GM13977 (cell line): ENCODE measurements around the gene UPB1.

ENCODE experiments used
- DNase-seq: peaks from one replicate; pipeline ENCODE4 v3.0.0; 2012; ENCODE audit warnings: low spot score
- in situ Hi-C: fragments of 300-500 bp; cut with MboI; formaldehyde crosslinking; loops from one replicate; pipeline ENCODE4 v1.12.0; 2022; ENCODE audit warnings: low sequenced_read_pairs, low pct_unique_long_range_greater_than_20kb, mixed read lengths, inconsistent platforms; ENCODE audit not compliant: unreplicated experiment
- TF ChIP-seq, protein P1 (sequence below): IDR thresholded peaks from 2 replicates; pipeline ENCODE4 v1.5.1; 2012; ENCODE audit warnings: mild to moderate bottlenecking, control low read depth; ENCODE audit not compliant: insufficient read depth; ENCODE audit errors: extremely low read depth, missing control alignments

Gene UPB1

DNA sequence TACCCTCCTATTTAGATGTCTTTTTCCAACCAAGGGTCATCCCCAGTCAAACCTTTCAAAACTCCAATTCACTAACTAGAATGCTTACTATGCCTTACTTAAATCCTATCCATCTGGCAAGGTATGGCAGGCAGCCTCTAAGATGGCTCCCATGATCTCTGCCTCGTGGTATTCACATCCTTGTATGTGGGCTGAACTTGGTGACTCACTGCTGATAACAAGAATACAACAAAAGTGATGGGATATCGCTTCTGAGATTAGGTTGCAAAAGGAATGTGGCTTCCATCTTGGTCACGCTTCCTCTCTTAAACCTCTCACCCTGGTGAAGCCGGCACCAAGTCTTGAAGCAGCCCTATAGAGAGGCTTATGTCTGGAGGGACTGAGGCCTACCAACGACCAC lies 29.6 kb upstream of the UPB1 start:
- TF ChIP-seq, protein P1, sequence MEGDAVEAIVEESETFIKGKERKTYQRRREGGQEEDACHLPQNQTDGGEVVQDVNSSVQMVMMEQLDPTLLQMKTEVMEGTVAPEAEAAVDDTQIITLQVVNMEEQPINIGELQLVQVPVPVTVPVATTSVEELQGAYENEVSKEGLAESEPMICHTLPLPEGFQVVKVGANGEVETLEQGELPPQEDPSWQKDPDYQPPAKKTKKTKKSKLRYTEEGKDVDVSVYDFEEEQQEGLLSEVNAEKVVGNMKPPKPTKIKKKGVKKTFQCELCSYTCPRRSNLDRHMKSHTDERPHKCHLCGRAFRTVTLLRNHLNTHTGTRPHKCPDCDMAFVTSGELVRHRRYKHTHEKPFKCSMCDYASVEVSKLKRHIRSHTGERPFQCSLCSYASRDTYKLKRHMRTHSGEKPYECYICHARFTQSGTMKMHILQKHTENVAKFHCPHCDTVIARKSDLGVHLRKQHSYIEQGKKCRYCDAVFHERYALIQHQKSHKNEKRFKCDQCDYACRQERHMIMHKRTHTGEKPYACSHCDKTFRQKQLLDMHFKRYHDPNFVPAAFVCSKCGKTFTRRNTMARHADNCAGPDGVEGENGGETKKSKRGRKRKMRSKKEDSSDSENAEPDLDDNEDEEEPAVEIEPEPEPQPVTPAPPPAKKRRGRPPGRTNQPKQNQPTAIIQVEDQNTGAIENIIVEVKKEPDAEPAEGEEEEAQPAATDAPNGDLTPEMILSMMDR, result no peak
- in situ Hi-C loops, result no loop called here
- DNase-seq, result no peak

DNA sequence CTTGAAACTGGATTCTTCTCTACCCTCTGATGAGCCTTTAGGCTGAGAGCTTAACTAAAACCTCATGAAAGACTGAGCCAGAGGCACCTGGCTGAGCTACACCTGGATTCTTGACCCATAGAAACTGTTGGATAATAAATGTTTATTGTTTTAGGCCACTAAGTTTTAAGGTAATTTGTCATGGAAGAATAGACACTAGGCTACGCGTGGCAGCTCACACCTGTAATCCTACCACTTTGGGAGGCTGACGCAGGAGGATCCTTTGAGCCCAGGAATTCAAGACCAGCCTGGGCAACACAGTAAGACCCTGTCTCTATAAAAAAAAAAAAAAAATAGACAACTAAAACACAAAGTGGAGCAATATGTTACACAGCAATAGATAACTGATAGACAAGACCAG lies 29.2 kb upstream of the UPB1 start:
- no peak for DNase-seq
- in situ Hi-C loops, result no loop called here
- TF ChIP-seq, protein P1, result no peak

DNA sequence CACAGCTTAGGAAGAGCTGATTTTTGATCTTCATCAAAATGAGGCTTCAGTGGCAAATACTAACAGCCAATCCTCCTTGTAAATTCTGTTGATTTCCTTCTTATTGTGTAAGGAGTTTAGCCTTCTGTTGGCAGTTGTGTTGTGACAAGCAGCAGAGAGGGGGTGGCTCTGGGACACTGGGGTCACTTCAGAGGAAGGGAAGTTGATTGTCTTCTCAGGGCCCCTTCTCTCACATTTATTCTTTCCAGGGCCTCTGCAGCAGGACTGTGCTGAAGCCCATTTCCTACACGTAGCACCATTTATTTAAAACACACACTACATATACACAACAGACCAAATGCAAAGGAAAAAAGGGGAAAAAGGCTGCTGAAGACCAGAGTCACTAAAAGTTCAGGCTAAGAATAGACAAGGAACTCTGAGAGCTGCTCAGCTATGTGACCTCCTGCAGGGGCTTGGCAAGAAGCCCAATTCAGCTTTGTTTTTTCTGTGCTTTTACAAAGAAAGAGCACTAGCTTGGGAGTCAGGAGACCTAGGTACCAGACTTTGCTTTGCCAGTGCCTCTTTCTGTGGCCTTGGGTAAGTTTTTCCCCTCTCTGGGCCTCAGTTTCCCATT lies 28.3 kb upstream of the UPB1 start:
- DNase-seq, result no peak
- in situ Hi-C loops, result no loop called here
- TF ChIP-seq, protein P1, result no peak

DNA sequence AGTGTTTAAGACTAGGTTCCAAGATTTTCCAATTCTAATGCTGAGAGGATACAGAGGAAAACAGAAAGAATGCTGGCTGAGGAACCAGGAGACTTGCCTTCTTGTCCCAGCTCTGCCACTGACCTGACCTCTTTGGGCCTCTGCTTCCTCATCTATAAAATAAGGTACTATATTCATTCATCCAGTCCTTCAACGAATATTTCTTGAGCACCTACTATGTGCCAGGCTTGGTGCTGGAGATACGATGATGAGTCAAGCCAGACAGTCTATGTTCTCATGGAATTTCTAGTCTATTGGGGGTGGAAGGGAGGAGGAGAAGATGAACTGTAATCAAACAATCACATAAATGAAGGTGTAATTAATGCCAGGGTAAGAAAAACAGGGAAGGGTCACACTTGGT lies 27.8 kb upstream of the UPB1 start:
- in situ Hi-C loops, result no loop called here
- no peak for DNase-seq
- TF ChIP-seq, protein P1, result no peak

DNA sequence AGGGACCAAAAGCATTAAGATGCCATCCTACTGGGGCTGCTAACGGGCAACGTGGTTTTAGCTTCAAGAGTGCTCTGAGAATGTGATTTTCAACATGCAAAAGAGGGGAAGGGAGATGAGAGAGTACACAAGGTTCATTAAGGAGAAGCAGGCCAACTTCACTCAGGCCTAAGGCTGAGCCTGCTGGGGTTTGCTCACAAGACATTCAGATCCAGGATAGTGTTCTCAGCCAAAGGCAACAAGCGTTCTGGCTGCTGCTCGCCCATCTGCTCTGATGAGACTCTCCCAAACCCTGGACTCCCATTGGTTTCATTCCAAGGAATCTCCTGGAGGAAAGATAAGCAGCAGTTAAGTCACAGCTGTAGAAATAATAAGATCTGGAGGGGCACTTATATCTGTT lies 23.6 kb upstream of the UPB1 start:
- in situ Hi-C loops, result no loop called here
- TF ChIP-seq, protein P1, result no peak
- DNase-seq, result no peak

DNA sequence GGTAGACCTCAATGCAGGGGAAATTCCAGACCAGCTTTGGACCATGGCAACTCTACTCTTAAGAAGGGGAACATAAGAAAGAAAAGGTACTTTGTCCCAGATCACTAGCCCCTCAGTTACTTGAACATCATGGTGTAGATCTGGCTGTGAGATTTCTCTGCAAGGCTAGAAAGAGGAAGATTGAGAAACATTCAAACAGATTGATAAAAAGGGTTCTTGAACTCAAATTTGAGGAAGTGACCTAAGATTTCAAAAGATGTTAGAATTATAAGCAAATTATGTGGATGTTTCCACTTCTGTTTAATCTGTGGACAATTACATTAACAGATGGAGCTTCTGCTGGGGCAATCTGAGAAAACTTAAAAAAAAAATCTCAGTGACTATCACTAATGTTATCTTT lies 21.8 kb upstream of the UPB1 start:
- in situ Hi-C loops, result no loop called here
- DNase-seq, result no peak
- TF ChIP-seq, protein P1, result no peak

- in situ Hi-C loops, result no loop called here
- TF ChIP-seq, protein P1, result no peak
- no peak for DNase-seq
Measured at GRCh38 chr22:24474221-24474620, 20.9 kb upstream of the UPB1 start.
